Activated naive CD8-positive, alpha-beta T cell treated with anti-CD3 and anti-CD28 coated beads, Interleukin-2, amount 50 U/mL, for 16 hours (primary cell): ENCODE measurements around the gene A2M.

Experiments used
- DNase-seq: peaks from one replicate; pipeline ENCODE4 v3.0.0-alpha.2; 2020; ENCODE audit warnings: low read depth, low spot score

The A2M gene

DNA sequence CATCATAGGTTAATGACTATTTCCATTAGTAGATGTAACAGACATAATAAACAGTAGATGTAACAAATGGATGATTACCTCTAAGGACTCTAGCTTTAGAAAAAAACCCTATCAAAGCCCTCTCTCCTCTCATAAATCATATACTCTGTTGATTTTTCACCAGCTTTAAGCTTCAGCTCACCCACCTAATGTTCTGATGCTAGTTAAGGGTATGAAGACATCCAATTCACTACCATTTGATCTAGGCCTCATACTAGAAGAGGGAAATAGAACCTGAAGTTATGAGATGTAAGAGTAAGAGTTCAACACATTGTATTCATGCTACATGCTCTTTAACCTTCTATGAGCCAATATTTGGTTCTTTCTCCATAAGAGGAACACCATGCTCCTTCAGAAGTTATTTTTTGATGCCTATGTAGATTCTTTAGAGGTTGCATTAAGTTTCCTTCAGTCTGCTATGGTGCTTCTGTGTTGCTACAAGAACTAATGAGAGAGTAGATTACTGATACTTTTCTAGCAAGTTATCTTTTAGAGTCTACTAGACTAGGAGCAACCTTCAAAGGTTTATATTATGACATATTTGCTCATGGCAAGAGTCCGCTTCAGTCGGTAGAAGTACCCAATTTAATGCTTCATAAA lies 16.0 kb downstream of the A2M start:
- no peak for DNase-seq

DNA sequence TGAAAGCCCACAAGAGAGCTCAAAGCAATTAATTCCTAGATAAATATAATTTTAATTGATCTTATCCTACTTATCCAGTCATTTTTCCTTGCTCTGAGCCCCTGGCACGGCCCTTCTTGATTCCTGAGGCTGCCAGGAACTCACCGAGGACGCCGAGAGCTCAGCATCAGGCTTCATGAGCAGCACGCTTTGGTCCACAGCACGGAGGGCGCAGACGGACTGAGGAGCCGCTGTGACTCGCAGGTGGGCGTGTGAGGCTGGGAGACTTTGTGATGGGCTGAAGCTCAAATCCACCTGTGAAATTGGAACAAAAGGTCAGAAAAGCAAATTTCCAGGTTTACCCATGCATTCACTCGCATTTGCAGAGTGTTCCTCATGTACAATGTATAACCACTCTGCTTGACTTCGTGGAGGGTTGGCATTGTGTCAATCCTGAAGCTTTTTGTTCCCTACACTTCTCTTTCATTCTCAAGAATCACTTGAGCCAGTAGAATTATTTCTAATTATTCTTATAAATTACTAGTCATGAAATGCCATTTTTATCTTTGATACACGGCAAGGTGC lies 17.2 kb downstream of the A2M start:
- no peak for DNase-seq

DNA sequence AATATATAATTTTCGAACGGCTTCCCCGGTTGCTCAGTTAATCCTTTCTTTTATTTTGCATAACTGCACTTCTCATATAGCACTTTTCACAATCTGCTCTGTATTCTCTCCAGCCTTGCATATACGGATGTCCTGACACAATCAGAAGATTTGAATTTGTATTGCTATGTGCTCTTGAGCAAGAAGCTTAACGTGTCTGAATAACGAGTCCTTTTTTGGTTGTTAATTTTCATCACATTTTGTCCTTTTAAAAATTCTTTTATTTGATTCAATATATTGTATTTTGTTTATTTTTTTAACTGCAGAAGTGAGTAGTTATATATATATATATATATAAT lies 17.6 kb downstream of the A2M start:
- DNase-seq: no peak

DNA sequence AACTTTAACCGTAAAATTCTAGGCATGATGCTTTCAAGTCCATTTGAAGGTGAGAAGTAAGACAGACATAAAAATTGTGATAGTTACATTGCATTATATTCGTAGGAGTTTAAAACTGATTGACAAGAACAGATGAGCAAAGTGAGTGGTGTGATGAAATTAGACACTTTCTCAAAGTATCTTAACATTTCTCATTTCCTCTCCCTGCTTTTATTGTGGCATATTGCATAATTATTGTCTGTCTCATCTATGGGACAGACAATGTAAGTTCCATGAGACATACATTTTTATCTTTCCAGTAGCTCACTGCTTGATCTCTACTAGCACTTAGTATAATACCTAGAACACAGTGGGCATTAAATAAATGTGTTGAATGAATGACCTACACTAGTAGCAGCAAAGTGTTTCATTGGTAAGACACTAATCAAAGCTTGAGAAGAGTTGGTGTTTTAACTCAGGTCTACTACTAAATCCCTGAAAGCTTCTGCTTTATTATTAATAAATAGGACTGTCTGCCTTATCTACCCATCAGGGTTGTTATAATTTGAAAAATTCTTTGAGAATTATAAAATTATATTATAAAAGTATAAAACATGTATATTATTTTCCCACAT lies 19.0 kb downstream of the A2M start:
- no peak for DNase-seq

DNA sequence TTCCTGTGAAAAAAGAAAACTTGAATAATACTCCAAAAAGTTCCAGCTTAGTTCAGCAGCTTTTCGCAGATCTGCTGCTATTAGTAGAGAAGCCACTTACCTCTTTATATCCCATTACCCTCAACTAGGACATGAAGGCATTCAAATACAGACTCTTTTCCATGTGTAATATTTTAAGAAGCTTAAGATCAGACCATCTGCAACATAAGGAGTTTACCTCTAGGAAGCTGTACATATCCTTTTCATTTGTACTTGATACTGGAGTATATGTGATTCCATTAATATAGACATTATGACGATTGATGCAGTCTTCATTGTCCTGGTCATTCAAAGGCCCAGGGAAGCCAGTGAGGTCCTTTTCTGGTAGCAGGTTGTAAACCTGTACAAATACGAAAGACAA lies 20.4 kb downstream of the A2M start:
- DNase-seq: no peak

DNA sequence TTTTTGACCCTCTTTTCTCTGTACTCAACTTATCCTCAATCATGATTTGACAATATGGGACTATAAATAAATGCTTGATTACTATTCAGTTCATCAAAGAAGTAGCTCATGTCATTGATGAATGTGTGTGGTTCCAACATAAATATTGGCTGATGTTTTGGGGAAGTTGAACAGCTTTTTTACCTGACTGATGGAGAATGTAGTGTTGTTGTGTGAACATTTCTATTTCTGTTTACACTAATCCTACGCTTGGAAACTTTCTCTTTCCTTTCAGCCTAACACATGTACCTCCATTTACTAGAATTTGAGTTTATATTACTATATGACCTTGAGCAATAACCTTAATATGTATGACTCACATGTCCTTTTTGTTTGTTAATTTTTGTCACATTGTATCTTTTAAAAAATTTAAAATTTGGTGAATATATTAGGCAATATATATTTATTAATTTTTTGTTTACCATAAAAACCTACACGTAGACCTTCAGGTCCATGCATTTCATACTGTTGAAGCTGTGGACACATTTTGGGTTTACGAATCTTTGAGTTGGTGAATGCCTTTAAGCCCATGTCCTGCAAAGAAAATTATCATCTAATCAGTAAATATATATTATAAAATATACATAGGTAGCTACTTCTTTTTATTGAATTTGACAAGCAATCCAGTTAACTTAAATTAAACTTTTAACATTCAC lies 21.1 kb downstream of the A2M start:
- DNase-seq: no peak

DNA sequence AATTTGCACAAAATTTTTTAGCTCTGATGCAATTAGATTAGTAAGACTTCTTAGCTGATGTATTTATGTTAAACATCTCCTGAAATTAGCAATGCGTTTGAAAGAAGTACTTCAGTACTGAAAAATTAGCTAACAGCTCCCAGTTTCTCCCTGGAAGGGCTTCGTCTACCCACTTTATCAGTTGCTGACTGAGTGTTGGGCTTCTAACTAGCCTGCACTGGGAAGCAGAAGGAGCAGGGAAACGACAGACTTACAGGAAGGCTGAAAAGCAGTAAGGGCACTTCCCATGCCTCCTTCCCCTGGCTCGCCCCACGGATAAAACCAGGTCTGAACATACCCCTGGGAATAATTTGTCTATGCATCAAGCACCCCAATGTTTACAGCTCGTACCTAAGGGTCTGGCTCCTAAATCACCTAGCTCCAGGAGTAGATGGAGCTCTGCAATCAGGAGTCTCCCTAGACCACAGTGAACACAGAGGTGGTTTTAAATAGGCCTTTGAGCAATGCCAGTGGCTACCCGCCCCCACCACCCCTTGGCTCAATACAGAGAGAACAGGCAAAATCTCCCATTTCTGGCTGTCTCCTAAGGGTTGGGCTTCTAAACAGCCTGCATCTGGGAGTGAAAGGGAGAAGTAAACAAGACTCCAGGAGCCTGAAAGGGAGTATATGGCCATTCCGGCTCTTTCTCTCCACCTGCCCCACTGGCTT lies 23.7 kb downstream of the A2M start:
- DNase-seq: no peak

DNA sequence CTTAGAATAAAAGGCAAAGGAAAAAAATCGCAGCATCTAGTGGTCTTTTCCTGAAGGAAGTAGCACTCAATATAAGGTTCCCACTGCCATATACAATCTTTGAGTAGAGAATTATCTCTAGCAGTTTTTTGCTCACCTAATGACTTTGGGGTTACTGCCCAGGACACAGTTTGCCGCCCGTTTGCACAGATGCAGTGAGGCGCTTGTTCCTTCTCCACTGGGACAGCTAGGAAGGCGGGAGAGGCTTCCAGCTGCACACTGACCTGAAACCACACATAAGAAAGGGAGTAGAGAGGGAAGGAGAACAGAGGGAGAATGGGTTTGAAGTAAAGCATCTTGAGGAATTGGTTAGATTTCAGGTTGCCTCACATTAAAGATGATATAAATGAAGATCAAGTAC lies 25.5 kb downstream of the A2M start:
- DNase-seq: no peak

DNA sequence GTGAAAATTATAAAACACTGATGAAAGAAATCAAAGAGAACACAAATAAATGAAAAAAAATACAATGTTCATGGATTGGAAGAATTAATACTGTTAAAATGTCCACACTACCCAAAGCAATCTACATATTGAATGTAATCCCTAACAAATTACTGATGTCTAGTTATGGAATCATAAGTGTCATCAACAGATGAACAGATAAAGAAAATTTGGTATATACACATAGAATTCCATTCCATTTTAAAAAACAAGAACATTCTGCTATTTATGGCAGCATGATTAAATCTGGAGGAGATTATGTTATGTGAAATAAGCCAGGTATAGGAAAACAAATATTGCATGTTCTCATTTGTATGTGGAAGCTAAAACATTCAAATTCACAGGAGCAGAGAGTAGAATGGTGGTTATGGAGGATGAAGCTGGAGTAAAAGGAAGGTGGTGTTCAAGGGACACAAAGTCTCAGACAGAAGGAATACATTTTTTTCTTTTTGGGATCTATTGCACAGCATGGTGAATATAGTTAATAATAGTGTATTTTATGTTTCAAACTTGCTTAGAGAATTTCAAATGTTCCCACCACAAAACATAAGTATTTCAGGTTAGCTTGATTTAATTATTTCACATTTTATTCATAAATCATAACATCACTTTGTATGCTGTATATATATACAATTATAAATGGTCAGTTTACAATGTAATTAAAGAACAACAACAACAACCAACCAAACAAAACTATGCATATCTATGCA lies 28.5 kb downstream of the A2M start:
- DNase-seq: no peak

DNA sequence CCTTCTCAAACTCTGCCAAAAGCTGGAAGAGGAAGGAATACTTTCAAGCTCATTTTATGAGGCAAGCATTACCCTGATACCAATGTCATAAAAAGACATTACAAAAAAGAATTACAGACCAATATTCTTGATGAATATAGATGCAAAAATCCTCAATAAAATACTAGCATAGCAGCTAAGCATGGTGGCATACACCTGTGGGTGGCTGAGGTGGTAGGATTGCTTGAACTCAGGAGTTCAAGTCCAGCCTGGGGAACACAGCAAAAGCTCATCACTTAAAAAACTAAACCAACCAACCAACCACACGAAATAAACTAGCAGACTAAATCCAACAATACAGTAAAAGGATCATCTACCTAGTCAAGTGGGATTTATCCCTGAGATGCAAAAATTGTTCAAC lies 29.6 kb downstream of the A2M start:
- no peak for DNase-seq

DNA sequence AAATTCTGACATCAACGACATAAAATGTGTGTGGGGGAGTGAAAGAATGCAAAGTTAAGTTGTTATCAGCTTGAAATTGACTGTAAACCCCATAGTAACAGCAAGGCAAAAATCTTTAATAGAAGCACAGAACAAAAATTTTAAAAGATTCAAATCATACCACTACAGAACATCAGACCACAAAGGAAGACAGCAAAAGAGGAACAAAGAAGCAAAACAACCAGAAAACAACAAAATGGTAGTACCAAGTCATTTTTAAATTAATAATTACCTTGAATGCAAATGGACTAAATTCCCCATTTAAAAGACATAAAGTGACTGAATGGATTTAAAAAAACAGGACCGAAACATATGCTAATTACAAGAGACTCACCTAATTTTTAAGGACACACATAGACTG lies 31.3 kb downstream of the A2M start:
- no peak for DNase-seq

DNA sequence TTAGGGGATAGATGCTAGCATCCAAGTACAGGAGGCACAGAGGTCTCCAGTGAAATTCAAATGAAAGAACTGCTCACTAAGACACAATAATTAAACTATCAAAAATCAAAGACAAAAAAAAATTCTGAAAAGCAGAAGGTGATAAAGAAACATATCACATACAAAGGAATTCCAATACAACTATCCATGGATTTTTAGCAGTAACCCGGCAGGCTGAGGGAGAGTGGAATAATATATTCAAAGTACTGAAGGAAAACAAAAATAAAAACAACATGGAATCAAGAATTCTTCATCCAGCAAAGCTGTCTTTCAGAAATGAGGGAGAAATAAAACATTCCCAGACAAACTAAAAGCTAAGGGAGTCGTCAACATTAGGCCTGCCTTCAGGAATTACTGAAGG lies 31.9 kb downstream of the A2M start:
- no peak for DNase-seq

DNA sequence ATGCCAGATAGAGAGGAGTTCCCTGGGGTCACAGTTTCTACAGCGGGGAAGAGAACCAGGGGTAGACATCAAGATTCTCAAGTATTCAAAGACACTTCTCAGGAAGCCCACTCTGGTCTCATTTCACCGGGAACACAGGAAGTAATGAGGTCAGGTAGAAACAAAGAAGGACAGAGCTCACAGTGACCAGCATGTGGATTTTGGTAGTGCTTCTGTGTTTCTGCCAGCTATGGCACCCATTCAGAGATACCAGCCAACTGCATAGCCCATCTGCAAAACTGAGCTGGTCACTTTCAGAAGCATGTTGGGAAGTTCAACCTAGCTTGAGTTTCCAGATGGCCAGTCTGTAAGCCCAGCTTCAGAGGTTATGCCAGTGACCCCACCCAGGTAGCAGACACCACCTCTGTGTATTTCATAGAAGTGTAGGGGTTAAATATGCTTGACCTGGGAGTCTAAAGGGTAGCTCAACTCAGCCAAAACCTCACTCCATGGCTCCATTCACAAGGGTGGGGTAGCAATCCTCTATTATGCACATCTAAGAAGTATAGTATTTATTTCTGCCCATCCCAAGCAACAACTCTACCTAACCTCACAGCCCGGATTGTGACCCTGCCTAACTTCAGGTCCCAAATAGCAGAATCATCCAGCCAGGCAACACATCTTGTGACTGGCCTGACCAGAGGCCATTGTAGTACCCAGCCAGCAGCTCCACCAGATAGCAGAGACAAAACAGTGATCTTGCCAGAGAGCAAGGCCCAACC lies 33.9 kb downstream of the A2M start:
- no peak for DNase-seq

DNA sequence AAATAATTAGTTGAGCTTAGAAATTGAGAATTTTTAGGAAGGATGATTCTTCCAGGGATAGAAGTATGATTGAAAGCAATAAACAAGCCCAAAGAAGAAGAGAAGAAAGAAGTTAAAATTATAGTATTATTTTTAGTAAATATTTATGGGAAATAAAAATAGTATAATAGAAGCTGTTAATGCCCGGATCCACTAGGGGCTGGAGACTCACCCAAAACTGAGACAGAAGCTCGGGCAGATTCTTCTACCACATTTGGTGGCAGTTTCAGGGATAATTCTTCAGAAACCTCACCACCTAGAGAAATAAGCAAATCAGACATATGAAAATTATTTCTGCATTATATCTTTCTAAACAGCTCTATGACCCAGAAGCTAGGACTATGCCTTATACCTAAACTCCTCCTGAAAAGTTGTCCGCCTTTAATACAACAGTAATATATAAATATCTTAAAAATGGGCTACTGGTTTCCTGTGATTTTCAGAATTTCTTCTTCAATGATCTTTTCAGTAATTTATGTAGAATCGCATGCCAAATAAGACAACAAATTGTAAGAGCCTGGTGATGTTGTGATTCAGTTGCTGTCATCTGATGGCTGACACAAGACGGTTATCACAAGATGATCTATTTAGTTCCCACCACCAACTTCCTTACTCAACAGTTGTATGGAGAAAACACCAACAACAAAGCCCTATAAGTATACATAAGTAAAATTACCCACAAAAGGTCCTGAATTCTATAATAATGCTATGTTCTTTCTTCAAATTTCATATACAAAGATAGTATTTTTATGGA lies 35.6 kb downstream of the A2M start:
- DNase-seq: no peak

DNA sequence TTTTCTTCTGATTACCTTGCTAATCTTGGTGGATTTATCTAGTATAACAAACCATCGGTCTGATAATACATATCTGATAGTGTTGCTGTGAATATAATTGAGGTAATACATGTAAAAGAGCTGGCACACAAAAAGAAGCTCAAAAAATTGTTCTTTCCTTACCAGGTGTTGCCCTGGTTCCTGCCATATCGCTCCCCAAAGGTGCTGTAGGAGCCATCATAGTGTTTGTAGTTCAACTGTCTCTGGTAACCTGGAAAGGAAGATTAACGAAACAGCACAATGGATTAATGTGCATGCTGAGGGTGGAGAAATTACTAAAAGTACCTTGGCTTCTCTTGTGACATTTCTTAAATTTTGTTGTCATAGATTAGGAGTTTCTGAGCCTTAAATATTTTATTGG lies 36.6 kb downstream of the A2M start:
- no peak for DNase-seq

DNA sequence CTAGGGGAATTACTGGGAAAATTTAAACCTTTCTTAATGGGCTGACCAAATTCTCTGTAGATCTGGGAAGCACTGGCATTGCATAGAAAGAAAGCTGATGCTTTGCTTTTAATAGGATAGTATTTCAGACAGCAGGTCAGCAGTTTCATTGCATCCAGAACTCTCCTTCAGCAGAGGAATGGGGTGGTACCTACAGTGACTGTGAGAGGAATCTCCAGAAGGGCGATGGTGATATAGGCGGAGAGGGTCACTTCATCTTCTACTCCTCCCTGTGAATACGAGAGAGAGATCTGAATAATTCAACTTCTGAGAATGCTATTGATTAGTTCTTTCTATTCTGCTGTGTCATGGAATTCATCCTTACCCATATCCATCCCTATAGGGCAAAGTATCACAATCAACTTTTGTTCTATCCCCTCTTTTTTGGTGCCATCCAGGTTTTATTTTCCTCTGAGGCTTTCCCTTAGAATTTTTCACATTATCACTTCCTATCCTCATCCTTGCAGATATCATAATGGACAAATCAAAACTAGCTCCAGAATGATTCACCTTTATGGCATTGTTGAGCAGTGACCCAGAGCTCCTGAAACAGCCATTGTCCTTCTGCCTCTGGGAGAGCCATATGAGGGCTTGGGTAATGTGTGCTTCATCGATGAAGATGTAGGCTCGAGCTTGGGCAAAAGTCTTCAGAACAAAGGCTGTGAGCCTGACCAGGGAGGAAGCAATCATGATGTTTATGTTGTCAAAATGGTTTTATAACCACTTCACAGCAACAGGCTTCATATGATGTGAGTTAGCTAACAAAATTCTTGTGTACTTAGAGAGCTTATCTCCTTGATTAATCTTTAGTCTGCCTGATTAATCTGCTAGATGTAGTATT lies 38.3 kb downstream of the A2M start:
- DNase-seq: no peak

DNA sequence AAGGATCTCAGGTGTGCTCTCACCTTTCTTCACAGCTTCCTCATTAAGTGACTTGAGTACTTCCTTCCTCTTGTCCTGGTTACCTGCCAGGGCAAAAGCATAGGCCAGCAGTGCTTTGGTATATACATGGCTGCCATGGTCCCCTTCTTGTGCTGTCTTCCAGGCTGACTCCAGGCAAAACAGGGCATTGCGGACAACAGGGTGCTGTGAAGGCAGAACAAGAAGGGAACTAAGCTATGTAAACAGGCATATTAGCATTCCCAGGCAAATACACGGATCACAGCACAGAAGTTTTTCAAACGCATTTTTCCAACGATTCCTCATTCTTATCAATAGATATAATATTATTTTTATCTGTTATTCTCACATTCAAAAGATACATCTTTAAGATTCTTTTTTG lies 39.0 kb downstream of the A2M start:
- DNase-seq: no peak

DNA sequence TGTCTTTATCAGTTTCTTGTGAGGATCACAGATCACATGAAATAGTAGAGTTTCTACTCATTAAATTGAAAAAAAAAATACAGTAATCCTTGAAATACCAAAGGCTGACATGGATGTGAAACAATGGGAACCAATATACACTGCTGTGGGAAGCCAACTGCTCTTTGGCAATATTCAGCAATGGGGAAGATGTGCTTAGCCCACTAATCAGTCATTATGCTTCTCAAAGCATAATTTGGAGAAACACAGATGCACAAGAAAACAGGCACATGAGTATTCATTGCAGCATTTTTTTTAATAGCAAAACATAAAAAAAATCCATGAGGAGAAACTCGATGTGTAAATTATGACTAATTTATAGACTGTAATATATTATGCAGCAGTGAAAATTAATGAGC lies 40.6 kb downstream of the A2M start:
- DNase-seq: no peak

DNA sequence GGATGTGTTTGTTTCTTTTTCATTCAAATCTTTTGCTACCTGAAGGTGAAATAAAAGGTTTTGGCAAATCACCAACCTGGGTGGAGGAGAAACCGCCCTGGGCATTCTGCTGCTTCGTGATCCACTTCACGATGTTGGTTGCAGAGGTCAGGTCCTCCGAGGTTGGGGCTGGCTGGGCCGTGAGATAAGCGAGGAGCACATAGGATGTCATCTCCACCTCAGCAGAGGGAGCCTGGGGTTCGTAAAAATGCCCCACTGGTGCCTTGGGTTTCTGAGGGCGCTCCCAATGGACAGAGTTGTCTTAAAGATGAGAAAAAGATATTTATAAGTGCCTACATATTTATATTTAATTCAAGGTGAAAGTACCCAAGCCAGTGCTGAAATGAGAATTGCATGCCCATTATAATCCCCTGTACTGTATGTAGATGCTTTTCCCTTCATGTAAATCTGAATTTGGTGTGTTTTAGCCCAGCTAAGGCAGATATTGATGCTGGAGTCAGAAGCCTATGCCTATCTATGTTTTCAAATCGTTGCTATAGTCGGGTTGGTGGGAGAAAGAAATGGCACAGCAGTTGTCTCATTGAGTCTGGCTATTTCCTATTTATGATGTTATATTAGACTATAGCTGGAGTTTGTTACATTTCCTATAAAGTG lies 41.1 kb downstream of the A2M start:
- no peak for DNase-seq
